Measurements from ENCODE around the gene RBM20. TPM values are rescaled to one million over a fixed set of nuclear protein-coding genes. Genes with fewer than 3 reads are reported as not detected.

Gene RBM20
- total and polyA plus RNA-seq, 7 experiments from 2014 or later, result 0.16 to 1.7 (median 0.37) TPM; not detected in 1

DNA sequence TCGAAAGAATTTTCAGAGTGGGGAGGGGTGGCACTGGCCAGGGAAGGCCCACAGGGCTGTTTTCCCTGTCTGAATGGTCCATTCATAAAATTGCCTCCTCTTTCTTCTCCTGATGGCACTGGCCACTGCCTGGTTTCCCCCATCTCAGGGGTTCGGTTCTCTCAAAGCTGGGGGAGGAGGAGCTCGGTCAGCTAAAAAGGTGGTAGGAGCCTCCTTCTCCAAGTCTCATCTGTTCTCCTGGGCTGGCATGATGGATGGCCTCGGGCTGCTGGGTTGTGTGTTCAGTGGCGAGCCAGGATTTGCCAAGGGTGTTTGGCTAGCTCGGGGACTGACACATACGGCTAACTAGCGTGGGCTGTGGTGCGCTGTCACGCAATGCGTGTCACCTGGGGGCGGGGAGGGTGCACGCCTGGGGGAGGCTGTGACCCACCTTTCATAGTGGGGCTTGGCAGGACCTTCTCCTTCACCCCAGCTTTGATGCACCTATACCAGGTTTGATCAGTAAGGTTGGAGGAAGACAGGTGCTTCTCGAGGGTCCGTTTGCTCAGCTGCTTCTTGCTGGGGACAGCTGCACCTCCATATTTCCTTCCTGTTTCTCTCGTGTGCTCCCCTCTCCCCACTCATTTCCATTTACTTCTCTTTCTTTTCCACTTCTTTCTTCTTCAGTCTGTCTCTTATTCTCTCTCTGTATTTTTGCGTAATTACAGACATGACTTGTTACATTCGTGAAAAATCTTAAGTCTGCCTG lies 36.3 kb downstream of the RBM20 start:
- Mint-ChIP-seq H3K27ac (peak overlapping the region in 2 of 9 donors; percentile 13 to 38), H3K36me3 (no peaks in the 10 kb centered on the region), H3K4me3 (no peak overlapping the region), H3K4me1 (peaks cover 0 to 10% (median 3%) of the 10 kb centered on the region in 7 donors), H3K27me3 (peaks cover 0 to 36% (median 11%) of the 10 kb centered on the region in 5 donors), H3K9me3 (no peaks in the 10 kb centered on the region)
- Histone ChIP-seq H3K27ac (ENCODE audit: low read depth, low read length) (no peak overlapping the region), H3K36me3 (ENCODE audit: control insufficient read depth in 2 of 3, insufficient read depth in 3 of 3, low read length in 3 of 3) (no peaks in the 10 kb centered on the region), H3K4me1 (ENCODE audit: control insufficient read depth in 2 of 2, insufficient read depth in 2 of 2, low read length in 2 of 2) (no peaks in the 10 kb centered on the region), H3K27me3 (ENCODE audit: control insufficient read depth in 2 of 2, insufficient read depth in 2 of 2, low read length in 2 of 2) (no peaks in the 10 kb centered on the region), H3K9me3 (ENCODE audit: control insufficient read depth in 2 of 3, low read length in 3 of 3) (no peaks in the 10 kb centered on the region), H3K4me3 (ENCODE audit: low read length) (no peak overlapping the region)
- CTCF ChIA-PET, result no interaction called here
- POLR2A ChIA-PET, result interaction anchor here (0.5 kb wide), 1 partner anchor 114 kb away, joined by 3 read pairs; no protein-coding TSS in a partner anchor
- DNase-seq (no peak), ATAC-seq (no peak)
- intact Hi-C loops (cut with micrococcal nuclease), result loop anchor here (1.0 to 2.0 kb wide), 3 partner anchors 70 to 374 kb away; no protein-coding TSS in a partner anchor

GRCh38 chr10:110681023-110681681 lies 37.0 kb downstream of the RBM20 start:
- Mint-ChIP-seq H3K27ac (peak overlapping the region in 2 of 9 donors; percentile 13 to 38), H3K36me3 (no peaks in the 10 kb centered on the region), H3K4me3 (no peak overlapping the region), H3K9me3 (no peaks in the 10 kb centered on the region), H3K27me3 (peaks cover 0 to 37% (median 12%) of the 10 kb centered on the region in 5 donors), H3K4me1 (peaks cover 0 to 10% (median 3%) of the 10 kb centered on the region in 7 donors)
- POLR2A ChIA-PET, result no interaction called here
- peak; percentile 51 for ATAC-seq
- H3K27ac ChIP-seq (ENCODE audit: low read depth, low read length), result no peak overlapping the region
- H3K36me3 ChIP-seq (ENCODE audit: control insufficient read depth in 2 of 3, insufficient read depth in 3 of 3, low read length in 3 of 3), result no peaks in the 10 kb centered on the region
- no peaks in the 10 kb centered on the region for H3K27me3 ChIP-seq (ENCODE audit: control insufficient read depth in 2 of 2, insufficient read depth in 2 of 2, low read length in 2 of 2)
- intact Hi-C loops (cut with micrococcal nuclease), result loop anchor here (1.0 to 2.0 kb wide), 3 partner anchors 71 to 374 kb away; no protein-coding TSS in a partner anchor
- CTCF ChIA-PET, result no interaction called here
- peak in 3 of 9 donors; percentile 7 to 27 (median 11) for DNase-seq
- H3K9me3 ChIP-seq (ENCODE audit: control insufficient read depth in 2 of 3, low read length in 3 of 3), result no peaks in the 10 kb centered on the region
- no peaks in the 10 kb centered on the region for H3K4me1 ChIP-seq (ENCODE audit: control insufficient read depth in 2 of 2, insufficient read depth in 2 of 2, low read length in 2 of 2)
- H3K4me3 ChIP-seq (ENCODE audit: low read length), result no peak overlapping the region

DNA sequence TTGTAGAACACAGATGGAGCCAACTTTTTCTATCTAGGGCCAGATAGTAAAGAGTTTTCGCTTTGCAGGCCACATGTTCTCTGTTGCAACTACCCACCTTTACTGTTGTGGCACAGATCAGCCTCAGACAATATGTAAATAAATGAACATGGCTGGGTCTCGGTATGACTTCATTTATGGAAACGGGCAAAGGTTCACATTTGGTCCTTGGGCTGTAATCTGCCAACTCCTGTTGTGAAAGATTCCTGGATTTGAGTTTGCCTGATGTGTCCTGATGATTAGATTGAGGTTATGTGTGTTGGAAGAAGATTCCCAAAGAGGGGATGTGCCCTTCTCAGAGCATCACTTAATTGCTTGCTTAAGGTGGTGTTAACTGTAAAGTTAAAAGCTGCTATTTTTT lies 38.2 kb downstream of the RBM20 start:
- Mint-ChIP-seq H3K4me1 (peaks cover 0 to 10% (median 3%) of the 10 kb centered on the region in 7 donors), H3K4me3 (no peak overlapping the region), H3K27ac (no peak overlapping the region), H3K36me3 (no peaks in the 10 kb centered on the region), H3K9me3 (no peaks in the 10 kb centered on the region), H3K27me3 (peaks cover 0 to 37% (median 12%) of the 10 kb centered on the region in 5 donors)
- ChIA-PET CTCF (no interaction called here), POLR2A (no interaction called here)
- Histone ChIP-seq H3K27ac (ENCODE audit: low read depth, low read length) (no peak overlapping the region), H3K27me3 (ENCODE audit: control insufficient read depth in 2 of 2, insufficient read depth in 2 of 2, low read length in 2 of 2) (no peaks in the 10 kb centered on the region), H3K4me3 (ENCODE audit: low read length) (no peak overlapping the region), H3K36me3 (ENCODE audit: control insufficient read depth in 2 of 3, insufficient read depth in 3 of 3, low read length in 3 of 3) (no peaks in the 10 kb centered on the region), H3K9me3 (ENCODE audit: control insufficient read depth in 2 of 3, low read length in 3 of 3) (no peaks in the 10 kb centered on the region), H3K4me1 (ENCODE audit: control insufficient read depth in 2 of 2, insufficient read depth in 2 of 2, low read length in 2 of 2) (no peaks in the 10 kb centered on the region)
- DNase-seq (no peak), ATAC-seq (no peak)
- intact Hi-C loops (cut with micrococcal nuclease), result no loop called here

DNA sequence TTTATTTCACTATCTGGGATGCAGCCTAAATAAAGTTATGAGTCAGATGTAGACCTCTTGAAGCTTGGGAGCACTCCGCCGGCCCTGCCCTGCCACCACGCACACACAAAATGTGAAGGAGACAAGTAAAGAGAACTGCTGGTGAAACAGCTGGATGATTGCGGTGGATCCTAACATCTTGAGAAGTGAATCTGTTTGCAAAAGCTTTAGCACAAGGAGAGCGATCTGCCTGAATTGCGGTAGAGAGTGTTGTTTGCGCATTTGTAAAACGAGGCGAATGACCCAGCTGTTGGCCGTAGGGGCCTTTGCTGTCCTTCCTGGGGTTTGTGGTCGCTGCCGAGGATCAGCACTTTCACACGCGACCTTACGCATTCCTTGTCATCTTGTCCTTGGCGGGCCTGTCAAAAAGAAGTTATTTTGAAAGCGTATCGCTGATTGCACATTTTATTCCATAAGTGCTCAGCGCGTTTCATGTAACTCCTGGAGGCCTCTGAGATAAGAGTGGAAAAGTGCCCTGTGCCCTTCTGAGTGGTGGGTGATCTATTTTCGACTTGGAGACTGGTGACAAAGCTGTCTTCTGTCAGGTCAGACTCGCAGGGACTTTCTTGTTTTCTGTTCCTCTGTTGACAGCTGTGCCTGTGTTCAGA lies 40.8 kb downstream of the RBM20 start:
- Mint-ChIP-seq H3K27me3 (peaks cover 0 to 44% (median 12%) of the 10 kb centered on the region in 5 donors), H3K4me1 (peaks cover 0 to 10% (median 3%) of the 10 kb centered on the region in 7 donors), H3K9me3 (no peaks in the 10 kb centered on the region), H3K4me3 (no peak overlapping the region), H3K27ac (no peak overlapping the region), H3K36me3 (no peaks in the 10 kb centered on the region)
- CTCF ChIA-PET, result no interaction called here
- Histone ChIP-seq H3K36me3 (ENCODE audit: control insufficient read depth in 2 of 3, insufficient read depth in 3 of 3, low read length in 3 of 3) (no peaks in the 10 kb centered on the region), H3K4me1 (ENCODE audit: control insufficient read depth in 2 of 2, insufficient read depth in 2 of 2, low read length in 2 of 2) (no peaks in the 10 kb centered on the region), H3K4me3 (ENCODE audit: low read length) (no peak overlapping the region), H3K9me3 (ENCODE audit: control insufficient read depth in 2 of 3, low read length in 3 of 3) (no peaks in the 10 kb centered on the region), H3K27me3 (ENCODE audit: control insufficient read depth in 2 of 2, insufficient read depth in 2 of 2, low read length in 2 of 2) (no peaks in the 10 kb centered on the region), H3K27ac (ENCODE audit: low read depth, low read length) (no peak overlapping the region)
- POLR2A ChIA-PET, result no interaction called here
- no peak for ATAC-seq
- intact Hi-C loops (cut with micrococcal nuclease), result no loop called here
- DNase-seq, result no peak

DNA sequence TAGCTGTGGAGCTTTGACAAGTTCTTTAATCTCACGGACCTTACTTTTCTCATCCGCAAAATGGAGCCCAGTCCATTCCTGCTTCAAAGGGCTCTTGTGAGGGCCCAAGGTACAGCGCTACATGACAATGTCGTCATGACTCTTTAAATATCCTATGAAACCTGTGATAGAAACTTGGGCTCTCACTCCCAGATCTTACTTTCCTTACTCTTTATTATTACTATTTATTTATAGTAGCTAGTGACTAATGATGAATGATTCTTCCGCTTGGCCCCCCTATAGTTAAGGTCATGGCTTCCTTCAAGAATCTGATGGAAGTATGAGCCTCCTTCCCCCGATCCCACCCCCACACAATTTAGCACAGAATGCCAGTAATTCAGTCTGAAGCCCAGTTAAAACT lies 41.9 kb downstream of the RBM20 start:
- no peaks in the 10 kb centered on the region for H3K27me3 ChIP-seq (ENCODE audit: control insufficient read depth in 2 of 2, insufficient read depth in 2 of 2, low read length in 2 of 2)
- Mint-ChIP-seq H3K27me3 (peaks cover 0 to 48% (median 12%) of the 10 kb centered on the region in 5 donors), H3K4me1 (peaks cover 0 to 3% (median 0%) of the 10 kb centered on the region in 7 donors), H3K27ac (no peak overlapping the region), H3K9me3 (peaks cover 0 to 1% (median 0%) of the 10 kb centered on the region in 11 donors), H3K4me3 (no peak overlapping the region), H3K36me3 (no peaks in the 10 kb centered on the region)
- POLR2A ChIA-PET, result no interaction called here
- no peaks in the 10 kb centered on the region for H3K4me1 ChIP-seq (ENCODE audit: control insufficient read depth in 2 of 2, insufficient read depth in 2 of 2, low read length in 2 of 2)
- no peaks in the 10 kb centered on the region for H3K9me3 ChIP-seq (ENCODE audit: control insufficient read depth in 2 of 3, low read length in 3 of 3)
- intact Hi-C loops (cut with micrococcal nuclease), result no loop called here
- no peaks in the 10 kb centered on the region for H3K36me3 ChIP-seq (ENCODE audit: control insufficient read depth in 2 of 3, insufficient read depth in 3 of 3, low read length in 3 of 3)
- no peak overlapping the region for H3K27ac ChIP-seq (ENCODE audit: low read depth, low read length)
- DNase-seq (no peak), ATAC-seq (no peak)
- H3K4me3 ChIP-seq (ENCODE audit: low read length), result no peak overlapping the region
- CTCF ChIA-PET, result interaction anchor here (1.6 kb wide), 1 partner anchor 76 kb away, joined by 3 read pairs; no protein-coding TSS in a partner anchor

DNA sequence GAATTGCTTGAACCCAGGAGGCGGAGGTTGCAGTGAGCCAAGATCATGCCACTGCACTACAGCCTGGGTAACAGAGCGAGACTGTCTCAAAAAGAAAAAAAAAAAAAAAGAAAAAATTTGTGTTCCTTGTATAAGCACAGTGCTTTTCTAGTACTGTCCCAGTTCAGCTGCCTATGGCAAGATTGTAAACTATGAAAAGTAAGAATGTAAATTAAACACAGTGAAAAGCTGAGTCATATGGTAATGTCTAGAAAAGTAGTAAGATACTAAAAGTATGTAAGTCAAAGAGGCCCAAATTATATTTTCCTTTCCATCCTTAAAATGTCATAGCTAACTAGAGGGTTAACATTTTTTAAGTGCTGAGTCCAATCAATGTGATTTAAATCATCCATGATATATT lies 42.8 kb downstream of the RBM20 start:
- Mint-ChIP-seq H3K9me3 (peaks cover 0 to 6% (median 0%) of the 10 kb centered on the region in 11 donors), H3K36me3 (no peaks in the 10 kb centered on the region), H3K27me3 (peaks cover 4 to 56% (median 12%) of the 10 kb centered on the region in 5 donors), H3K4me3 (no peak overlapping the region), H3K4me1 (no peaks in the 10 kb centered on the region), H3K27ac (no peak overlapping the region)
- intact Hi-C loops (cut with micrococcal nuclease), result no loop called here
- POLR2A ChIA-PET, result no interaction called here
- no peak for ATAC-seq
- no peak for DNase-seq
- CTCF ChIA-PET, result interaction anchor here (0.9 to 1.6 kb wide), 2 partner anchors 76 to 206 kb away, joined by 3 read pairs; no protein-coding TSS in a partner anchor
- Histone ChIP-seq H3K27me3 (ENCODE audit: control insufficient read depth in 2 of 2, insufficient read depth in 2 of 2, low read length in 2 of 2) (no peaks in the 10 kb centered on the region), H3K4me3 (ENCODE audit: low read length) (no peak overlapping the region), H3K4me1 (ENCODE audit: control insufficient read depth in 2 of 2, insufficient read depth in 2 of 2, low read length in 2 of 2) (no peaks in the 10 kb centered on the region), H3K27ac (ENCODE audit: low read depth, low read length) (no peak overlapping the region), H3K9me3 (ENCODE audit: control insufficient read depth in 2 of 3, low read length in 3 of 3) (no peaks in the 10 kb centered on the region), H3K36me3 (ENCODE audit: control insufficient read depth in 2 of 3, insufficient read depth in 3 of 3, low read length in 3 of 3) (no peaks in the 10 kb centered on the region)
